H1 (cell line): ENCODE measurements around the gene APLP2. TPM values are rescaled to one million over a fixed set of nuclear protein-coding genes. Genes with fewer than 3 reads are reported as not detected.

Experiments
- CTCF ChIA-PET: fragments of 300-600 bp; sonication (Branson Sonifier 250); formaldehyde crosslinking; loops from one replicate; lab custom pipeline; 2021; ENCODE audit not compliant: partially characterized antibody; lab: Charles Lee
- POLR2A ChIA-PET: fragments of 300-600 bp; sonication (Branson Sonifier 250); formaldehyde crosslinking; loops from one replicate; lab custom pipeline; 2021; ENCODE audit warnings: inconsistent platforms; ENCODE audit not compliant: partially characterized antibody; lab: Charles Lee
- DNase-seq, 2 experiments: peaks; one replicate each; pipeline versions ENCODE4 v3.0.0 to v3.0.0-alpha.2; 2010 to 2022; ENCODE audit warnings: low spot score in 2 of 2, low read depth in 1 of 2, mixed read lengths in 1 of 2
- FAIRE-seq: peaks from 2 replicates; lab custom pipeline; 2011; peaks lifted over from hg19 to GRCh38; lab: Jason Lieb, UNC
- H2AFZ ChIP-seq: 2 replicates; pipeline ENCODE4 v1.8.1; 2012; ENCODE audit warnings: low read length, inconsistent platforms
- H2AK5ac ChIP-seq: 2 replicates; pipeline ENCODE4 v1.6.1; 2013; ENCODE audit warnings: low read depth, low read length
- H2BK120ac ChIP-seq: replicated peaks from 2 replicates; pipeline ENCODE3; 2013; ENCODE audit warnings: low read depth, low read length, inconsistent platforms
- H2BK12ac ChIP-seq: 2 replicates; pipeline ENCODE4 v1.6.1; 2013; ENCODE audit warnings: low read depth, low read length
- H2BK15ac ChIP-seq: 2 replicates; pipeline ENCODE4 v1.6.1; 2013; ENCODE audit warnings: low read length
- H2BK20ac ChIP-seq: 2 replicates; pipeline ENCODE4 v1.6.1; 2013; ENCODE audit warnings: low read length
- H2BK5ac ChIP-seq: 2 replicates; pipeline ENCODE4 v1.6.1; 2013; ENCODE audit warnings: low read depth, low read length
- H3K14ac ChIP-seq: 2 replicates; pipeline ENCODE4 v1.6.1; 2013; ENCODE audit warnings: inconsistent platforms; ENCODE audit not compliant: insufficient read length
- H3K18ac ChIP-seq: 2 replicates; pipeline ENCODE4 v1.6.1; 2013; ENCODE audit warnings: low read length; ENCODE audit errors: extremely low read depth
- H3K23ac ChIP-seq: 2 replicates; pipeline ENCODE4 v1.6.1; 2013; ENCODE audit warnings: inconsistent platforms; ENCODE audit not compliant: insufficient read length
- H3K23me2 ChIP-seq: 2 replicates; pipeline ENCODE4 v1.6.1; 2013; ENCODE audit warnings: low read depth, low read length
- H3K27ac ChIP-seq: 2 replicates; pipeline ENCODE4 v1.6.1; 2011; ENCODE audit warnings: low read depth, low read length, inconsistent platforms
- H3K27me3 ChIP-seq, 4 experiments: replicated peaks in 1 of 4; 1 replicate in 1 of 4; 2 replicates in 3 of 4; pipeline versions ENCODE4 v1.6.1 to v1.8.1; 2011 to 2013; ENCODE audit warnings: low read length in 3 of 4, mild to moderate bottlenecking in 3 of 4, inconsistent platforms in 2 of 4, mixed read lengths in 2 of 4, moderate library complexity in 1 of 4; ENCODE audit not compliant: control insufficient read depth in 3 of 4, insufficient read depth in 3 of 4; ENCODE audit errors: extremely low read depth in 1 of 4
- H3K36me3 ChIP-seq, 4 experiments: 2 replicates each; pipeline versions ENCODE4 v1.6.1 to v1.8.1; 2011 to 2013; ENCODE audit warnings: mild to moderate bottlenecking in 4 of 4, low read length in 3 of 4, moderate library complexity in 2 of 4, control low read depth in 1 of 4, inconsistent platforms in 1 of 4; ENCODE audit not compliant: insufficient read depth in 4 of 4, control insufficient read depth in 2 of 4
- H3K4ac ChIP-seq: replicated peaks from 2 replicates; pipeline ENCODE3; 2013; ENCODE audit warnings: low read length, low read depth, mixed read lengths, inconsistent platforms; ENCODE audit not compliant: insufficient read length
- H3K4me1 ChIP-seq, 4 experiments: replicated peaks in 1 of 4; 1 replicate in 1 of 4; 2 replicates in 3 of 4; pipeline versions ENCODE4 v1.6.1 to v1.8.1; 2011 to 2013; ENCODE audit warnings: low read length in 3 of 4, inconsistent platforms in 2 of 4, mixed read lengths in 1 of 4; ENCODE audit not compliant: insufficient read depth in 4 of 4, control insufficient read depth in 3 of 4
- H3K4me2 ChIP-seq, 2 experiments: 2 replicates each; pipeline versions ENCODE4 v1.6.1 to v1.8.1; 2011 to 2013; ENCODE audit warnings: low read depth in 2 of 2, low read length in 2 of 2, control low read depth in 1 of 2, inconsistent platforms in 1 of 2, mild to moderate bottlenecking in 1 of 2; ENCODE audit not compliant: insufficient read depth in 1 of 2
- H3K4me3 ChIP-seq, 4 experiments: fragments of 200-600, 300-600 bp in 1 of 4; sonication (generic), shearing (Covaris generic), sonication (Bioruptor Twin) in 1 of 4; 2 replicates each; pipeline versions ENCODE4 v1.5.1 to v1.8.1; 2011 to 2016; ENCODE audit warnings: low read length in 4 of 4, low read depth in 3 of 4, control low read depth in 2 of 4, inconsistent platforms in 2 of 4, mild to moderate bottlenecking in 2 of 4, mixed read lengths in 1 of 4, moderate library complexity in 1 of 4; ENCODE audit not compliant: insufficient read depth in 2 of 4; ENCODE audit errors: extremely low read depth in 1 of 4
- H3K56ac ChIP-seq: replicated peaks from 2 replicates; pipeline ENCODE3; 2013; ENCODE audit warnings: low read depth, mild to moderate bottlenecking, mixed read lengths, low read length, inconsistent platforms; ENCODE audit not compliant: insufficient read length
- H3K79me1 ChIP-seq: 2 replicates; pipeline ENCODE4 v1.6.1; 2013; ENCODE audit warnings: low read depth, low read length, control low read depth
- H3K79me2 ChIP-seq, 2 experiments: 2 replicates each; pipeline versions ENCODE4 v1.6.1 to v1.8.1; 2012 to 2013; ENCODE audit warnings: low read length in 2 of 2, mild to moderate bottlenecking in 2 of 2, inconsistent platforms in 1 of 2; ENCODE audit not compliant: insufficient read depth in 2 of 2, control insufficient read depth in 1 of 2
- H3K9ac ChIP-seq, 4 experiments: replicated peaks in 1 of 4; 1 replicate in 1 of 4; 2 replicates in 3 of 4; pipeline versions ENCODE4 v1.6.1 to v1.8.1; 2011 to 2013; ENCODE audit warnings: low read depth in 3 of 4, low read length in 3 of 4, control low read depth in 2 of 4, mild to moderate bottlenecking in 2 of 4, moderate library complexity in 2 of 4, inconsistent platforms in 1 of 4; ENCODE audit errors: extremely low read depth in 1 of 4
- H3K9me3 ChIP-seq, 2 experiments: 2 replicates each; pipeline versions ENCODE4 v1.6.1 to v1.8.1; 2012 to 2013; ENCODE audit warnings: mild to moderate bottlenecking in 2 of 2, moderate library complexity in 2 of 2, control low read depth in 1 of 2, inconsistent platforms in 1 of 2, low read depth in 1 of 2, low read length in 1 of 2, mixed read lengths in 1 of 2; ENCODE audit not compliant: insufficient read depth in 2 of 2
- H4K20me1 ChIP-seq, 2 experiments: replicated peaks in 1 of 2; 2 replicates each; pipeline versions ENCODE3 to v1.8.1; 2011 to 2013; ENCODE audit warnings: inconsistent platforms in 2 of 2, low read length in 2 of 2, mild to moderate bottlenecking in 1 of 2; ENCODE audit not compliant: insufficient read depth in 2 of 2, control insufficient read depth in 1 of 2
- H4K5ac ChIP-seq: 2 replicates; pipeline ENCODE4 v1.6.1; 2013; ENCODE audit warnings: low read length, low read depth, mixed read lengths, inconsistent platforms; ENCODE audit not compliant: insufficient read length
- H4K8ac ChIP-seq: 2 replicates; pipeline ENCODE4 v1.8.0; 2013; ENCODE audit warnings: mild to moderate bottlenecking, moderate library complexity, low read length, inconsistent platforms; ENCODE audit not compliant: insufficient read depth; ENCODE audit errors: extremely low read depth
- H4K91ac ChIP-seq: replicated peaks from 2 replicates; pipeline ENCODE3; 2013; ENCODE audit warnings: low read length, mixed read lengths, inconsistent platforms; ENCODE audit not compliant: insufficient read length
- EZH2 ChIP-seq: fragments of 200-600 bp; sonication (generic); IDR thresholded peaks from 2 replicates; pipeline ENCODE4 v1.7.1; 2012; ENCODE audit warnings: low read depth, mild to moderate bottlenecking, moderate library complexity, low read length, inconsistent platforms; ENCODE audit not compliant: severe bottlenecking
- POLR2AphosphoS5 ChIP-seq: IDR thresholded peaks from 2 replicates; pipeline ENCODE4 v1.6.1; 2011; ENCODE audit warnings: low read depth, low read length
- RBBP5 ChIP-seq: IDR thresholded peaks from 2 replicates; pipeline ENCODE4 v1.7.1; 2012; ENCODE audit warnings: low read depth, mild to moderate bottlenecking, inconsistent platforms, low read length, moderate library complexity, borderline replicate concordance
- WGBS, 2 experiments: shearing (Covaris generic) in 1 of 2; methylation state at CpG; one replicate each; pipeline versions ENCODE4 v1.1.6 to v1.1.7; 2013 to 2015; ENCODE audit warnings: low lambda C conversion rate in 2 of 2, mixed read lengths in 2 of 2, inconsistent platforms in 1 of 2, low coverage in 1 of 2, missing lambda C conversion rate in 1 of 2; ENCODE audit not compliant: insufficient replicate concordance in 2 of 2, insufficient coverage in 1 of 2, insufficient read length in 1 of 2; ENCODE audit errors: extremely low coverage in 1 of 2, missing lambda C conversion rate in 1 of 2; 5-methylcytosine and 5-hydroxymethylcytosine counted together
- polyA plus RNA-seq, 7 experiments: library from polyadenylated mRNA; depleted of rRNA in 3 of 7; stranded (reverse) in 5 of 7; unstranded in 2 of 7; fragments of >200 nt in 5 of 7; fragments of 200-250 nt in 2 of 7; gene quantifications; 1 replicate in 5 of 7; 2 replicates in 1 of 7; 4 replicates in 1 of 7; pipeline versions ENCODE4 v1.2.1 to v1.2.3, GENCODE V29; 2011 to 2013; ENCODE audit warnings: missing spikeins in 2 of 7, mixed read lengths in 2 of 7
- total RNA-seq: library from RNA; stranded (reverse); fragmentation: NEBNext Ultra II Directional; extraction: Animal tissue kit (Norgen Biotek cat#: 25700); gene quantifications from 2 replicates; pipeline ENCODE4 v1.2.1, GENCODE V29; 2021

Gene APLP2
- total and polyA plus RNA-seq, 2 of the 8 experiments (the other 6 are each of a cell fraction or from before 2014, with no cell fraction given): 222 to 315 TPM

- H2BK20ac ChIP-seq: no peak overlapping the region
- no peak overlapping the region for H3K23ac ChIP-seq
- H2AFZ ChIP-seq: no peak overlapping the region
- H3K4me1 ChIP-seq: no peaks in the 10 kb centered on the region; a peak in 1 of 7 replicates
- no peaks in the 10 kb centered on the region for H3K36me3 ChIP-seq
- H3K4me3 ChIP-seq: no peak overlapping the region
- no peaks in the 10 kb centered on the region; a peak in 1 of 7 replicates for H3K27me3 ChIP-seq
- no peak overlapping the region for H2BK5ac ChIP-seq
- H3K56ac ChIP-seq: no peak overlapping the region
- no peak overlapping the region for H2AK5ac ChIP-seq
- H4K5ac ChIP-seq: no peak overlapping the region
- no peaks in the 10 kb centered on the region; a peak in 1 of 4 replicates for H3K9me3 ChIP-seq
- no peaks in the 10 kb centered on the region for H3K23me2 ChIP-seq
- no peak overlapping the region for H3K27ac ChIP-seq
- H3K18ac ChIP-seq: no peak overlapping the region
- H4K20me1 ChIP-seq: peaks cover 0 to 2% of the 10 kb centered on the region in 2 experiments
- no peak for DNase-seq
- H3K14ac ChIP-seq: no peak overlapping the region
- no peak overlapping the region for H3K9ac ChIP-seq
- no peak overlapping the region for H4K8ac ChIP-seq
- H3K4ac ChIP-seq: no peak overlapping the region
- FAIRE-seq: no peak
- H3K79me1 ChIP-seq: peaks cover 4% of the 10 kb centered on the region; the same call in 1 of the 2 replicates
- TF ChIP-seq EZH2: no peak
- no peak for TF ChIP-seq RBBP5
- no peak for TF ChIP-seq POLR2AphosphoS5
- TF ChIP-seq, all 59 proteins: peak for 0
- Histone ChIP-seq H3K4me2 (no peak overlapping the region), H3K79me2 (no peaks in the 10 kb centered on the region), H2BK120ac (no peak overlapping the region), H2BK15ac (no peak overlapping the region), H4K91ac (no peak overlapping the region), H2BK12ac (no peak overlapping the region)
- CTCF ChIA-PET: interaction anchor here (0.6 to 1.9 kb wide), 3 partner anchors 19 to 965 kb away, joined by 3 to 9 read pairs (median 4); no protein-coding TSS in a partner anchor
- POLR2A ChIA-PET: interaction anchor here (1.0 kb wide), 1 partner anchor 11 kb away, joined by 3 read pairs; no protein-coding TSS in a partner anchor
- WGBS, 2 experiments: 95% methylated on average over 16 of the region's 16 CpGs; no CpG with 5 or more reads in 1 of the 2 experiments
Measured at GRCh38 chr11:130178441-130179339, 109.0 kb downstream of the APLP2 start.
